H1 (cell line): ENCODE measurements around the gene GPR37. TPM values are rescaled to one million over a fixed set of nuclear protein-coding genes. Genes with fewer than 3 reads are reported as not detected.

Experiments
- CTCF ChIA-PET: fragments of 300-600 bp; sonication (Branson Sonifier 250); formaldehyde crosslinking; loops from one replicate; lab custom pipeline; 2021; ENCODE audit not compliant: partially characterized antibody; lab: Charles Lee
- POLR2A ChIA-PET: fragments of 300-600 bp; sonication (Branson Sonifier 250); formaldehyde crosslinking; loops from one replicate; lab custom pipeline; 2021; ENCODE audit warnings: inconsistent platforms; ENCODE audit not compliant: partially characterized antibody; lab: Charles Lee
- DNase-seq, 2 experiments: peaks; one replicate each; pipeline versions ENCODE4 v3.0.0 to v3.0.0-alpha.2; 2010 to 2022; ENCODE audit warnings: low spot score in 2 of 2, low read depth in 1 of 2, mixed read lengths in 1 of 2
- FAIRE-seq: peaks from 2 replicates; lab custom pipeline; 2011; peaks lifted over from hg19 to GRCh38; lab: Jason Lieb, UNC
- H2AFZ ChIP-seq: 2 replicates; pipeline ENCODE4 v1.8.1; 2012; ENCODE audit warnings: low read length, inconsistent platforms
- H2AK5ac ChIP-seq: 2 replicates; pipeline ENCODE4 v1.6.1; 2013; ENCODE audit warnings: low read depth, low read length
- H2BK120ac ChIP-seq: replicated peaks from 2 replicates; pipeline ENCODE3; 2013; ENCODE audit warnings: low read depth, low read length, inconsistent platforms
- H2BK12ac ChIP-seq: 2 replicates; pipeline ENCODE4 v1.6.1; 2013; ENCODE audit warnings: low read depth, low read length
- H2BK15ac ChIP-seq: 2 replicates; pipeline ENCODE4 v1.6.1; 2013; ENCODE audit warnings: low read length
- H2BK20ac ChIP-seq: 2 replicates; pipeline ENCODE4 v1.6.1; 2013; ENCODE audit warnings: low read length
- H2BK5ac ChIP-seq: 2 replicates; pipeline ENCODE4 v1.6.1; 2013; ENCODE audit warnings: low read depth, low read length
- H3K14ac ChIP-seq: 2 replicates; pipeline ENCODE4 v1.6.1; 2013; ENCODE audit warnings: inconsistent platforms; ENCODE audit not compliant: insufficient read length
- H3K18ac ChIP-seq: 2 replicates; pipeline ENCODE4 v1.6.1; 2013; ENCODE audit warnings: low read length; ENCODE audit errors: extremely low read depth
- H3K23ac ChIP-seq: 2 replicates; pipeline ENCODE4 v1.6.1; 2013; ENCODE audit warnings: inconsistent platforms; ENCODE audit not compliant: insufficient read length
- H3K23me2 ChIP-seq: 2 replicates; pipeline ENCODE4 v1.6.1; 2013; ENCODE audit warnings: low read depth, low read length
- H3K27ac ChIP-seq: 2 replicates; pipeline ENCODE4 v1.6.1; 2011; ENCODE audit warnings: low read depth, low read length, inconsistent platforms
- H3K27me3 ChIP-seq, 4 experiments: replicated peaks in 1 of 4; 1 replicate in 1 of 4; 2 replicates in 3 of 4; pipeline versions ENCODE4 v1.6.1 to v1.8.1; 2011 to 2013; ENCODE audit warnings: low read length in 3 of 4, mild to moderate bottlenecking in 3 of 4, inconsistent platforms in 2 of 4, mixed read lengths in 2 of 4, moderate library complexity in 1 of 4; ENCODE audit not compliant: control insufficient read depth in 3 of 4, insufficient read depth in 3 of 4; ENCODE audit errors: extremely low read depth in 1 of 4
- H3K36me3 ChIP-seq, 4 experiments: 2 replicates each; pipeline versions ENCODE4 v1.6.1 to v1.8.1; 2011 to 2013; ENCODE audit warnings: mild to moderate bottlenecking in 4 of 4, low read length in 3 of 4, moderate library complexity in 2 of 4, control low read depth in 1 of 4, inconsistent platforms in 1 of 4; ENCODE audit not compliant: insufficient read depth in 4 of 4, control insufficient read depth in 2 of 4
- H3K4ac ChIP-seq: replicated peaks from 2 replicates; pipeline ENCODE3; 2013; ENCODE audit warnings: low read length, low read depth, mixed read lengths, inconsistent platforms; ENCODE audit not compliant: insufficient read length
- H3K4me1 ChIP-seq, 4 experiments: replicated peaks in 1 of 4; 1 replicate in 1 of 4; 2 replicates in 3 of 4; pipeline versions ENCODE4 v1.6.1 to v1.8.1; 2011 to 2013; ENCODE audit warnings: low read length in 3 of 4, inconsistent platforms in 2 of 4, mixed read lengths in 1 of 4; ENCODE audit not compliant: insufficient read depth in 4 of 4, control insufficient read depth in 3 of 4
- H3K4me2 ChIP-seq, 2 experiments: 2 replicates each; pipeline versions ENCODE4 v1.6.1 to v1.8.1; 2011 to 2013; ENCODE audit warnings: low read depth in 2 of 2, low read length in 2 of 2, control low read depth in 1 of 2, inconsistent platforms in 1 of 2, mild to moderate bottlenecking in 1 of 2; ENCODE audit not compliant: insufficient read depth in 1 of 2
- H3K4me3 ChIP-seq, 4 experiments: fragments of 200-600, 300-600 bp in 1 of 4; sonication (generic), shearing (Covaris generic), sonication (Bioruptor Twin) in 1 of 4; 2 replicates each; pipeline versions ENCODE4 v1.5.1 to v1.8.1; 2011 to 2016; ENCODE audit warnings: low read length in 4 of 4, low read depth in 3 of 4, control low read depth in 2 of 4, inconsistent platforms in 2 of 4, mild to moderate bottlenecking in 2 of 4, mixed read lengths in 1 of 4, moderate library complexity in 1 of 4; ENCODE audit not compliant: insufficient read depth in 2 of 4; ENCODE audit errors: extremely low read depth in 1 of 4
- H3K56ac ChIP-seq: replicated peaks from 2 replicates; pipeline ENCODE3; 2013; ENCODE audit warnings: low read depth, mild to moderate bottlenecking, mixed read lengths, low read length, inconsistent platforms; ENCODE audit not compliant: insufficient read length
- H3K79me1 ChIP-seq: 2 replicates; pipeline ENCODE4 v1.6.1; 2013; ENCODE audit warnings: low read depth, low read length, control low read depth
- H3K79me2 ChIP-seq, 2 experiments: 2 replicates each; pipeline versions ENCODE4 v1.6.1 to v1.8.1; 2012 to 2013; ENCODE audit warnings: low read length in 2 of 2, mild to moderate bottlenecking in 2 of 2, inconsistent platforms in 1 of 2; ENCODE audit not compliant: insufficient read depth in 2 of 2, control insufficient read depth in 1 of 2
- H3K9ac ChIP-seq, 4 experiments: replicated peaks in 1 of 4; 1 replicate in 1 of 4; 2 replicates in 3 of 4; pipeline versions ENCODE4 v1.6.1 to v1.8.1; 2011 to 2013; ENCODE audit warnings: low read depth in 3 of 4, low read length in 3 of 4, control low read depth in 2 of 4, mild to moderate bottlenecking in 2 of 4, moderate library complexity in 2 of 4, inconsistent platforms in 1 of 4; ENCODE audit errors: extremely low read depth in 1 of 4
- H3K9me3 ChIP-seq, 2 experiments: 2 replicates each; pipeline versions ENCODE4 v1.6.1 to v1.8.1; 2012 to 2013; ENCODE audit warnings: mild to moderate bottlenecking in 2 of 2, moderate library complexity in 2 of 2, control low read depth in 1 of 2, inconsistent platforms in 1 of 2, low read depth in 1 of 2, low read length in 1 of 2, mixed read lengths in 1 of 2; ENCODE audit not compliant: insufficient read depth in 2 of 2
- H4K20me1 ChIP-seq, 2 experiments: replicated peaks in 1 of 2; 2 replicates each; pipeline versions ENCODE3 to v1.8.1; 2011 to 2013; ENCODE audit warnings: inconsistent platforms in 2 of 2, low read length in 2 of 2, mild to moderate bottlenecking in 1 of 2; ENCODE audit not compliant: insufficient read depth in 2 of 2, control insufficient read depth in 1 of 2
- H4K5ac ChIP-seq: 2 replicates; pipeline ENCODE4 v1.6.1; 2013; ENCODE audit warnings: low read length, low read depth, mixed read lengths, inconsistent platforms; ENCODE audit not compliant: insufficient read length
- H4K8ac ChIP-seq: 2 replicates; pipeline ENCODE4 v1.8.0; 2013; ENCODE audit warnings: mild to moderate bottlenecking, moderate library complexity, low read length, inconsistent platforms; ENCODE audit not compliant: insufficient read depth; ENCODE audit errors: extremely low read depth
- H4K91ac ChIP-seq: replicated peaks from 2 replicates; pipeline ENCODE3; 2013; ENCODE audit warnings: low read length, mixed read lengths, inconsistent platforms; ENCODE audit not compliant: insufficient read length
- CHD2 ChIP-seq: IDR thresholded peaks from 2 replicates; pipeline ENCODE4 v1.6.1; 2012; ENCODE audit warnings: low read length, improper control_type of control experiment
- EP300 ChIP-seq, 2 experiments: IDR thresholded peaks; 1 replicate in 1 of 2; 2 replicates in 1 of 2; pipeline ENCODE4 v1.6.1; 2011 to 2012; ENCODE audit warnings: low read depth in 2 of 2, low read length in 2 of 2, mild to moderate bottlenecking in 2 of 2, borderline replicate concordance in 1 of 2, inconsistent platforms in 1 of 2, moderate library complexity in 1 of 2
- HDAC6 ChIP-seq: IDR thresholded peaks from one replicate; pipeline ENCODE4 v1.7.1; 2012; ENCODE audit warnings: low read depth, mild to moderate bottlenecking, inconsistent platforms, low read length, moderate library complexity
- JUN ChIP-seq: IDR thresholded peaks from 2 replicates; pipeline ENCODE4 v1.6.1; 2011; ENCODE audit warnings: low read depth, mild to moderate bottlenecking, improper control_type of control experiment, low read length
- RAD21 ChIP-seq, 2 experiments: IDR thresholded peaks in 1 of 2; conservative IDR thresholded peaks in 1 of 2; 2 replicates each; pipeline ENCODE4 v1.6.1; 2011; ENCODE audit warnings: low read depth in 2 of 2, low read length in 2 of 2, improper control_type of control experiment in 1 of 2, inconsistent platforms in 1 of 2, mild to moderate bottlenecking in 1 of 2, moderate library complexity in 1 of 2
- RXRA ChIP-seq: IDR thresholded peaks from 2 replicates; pipeline ENCODE4 v1.6.1; 2011; ENCODE audit warnings: low read depth, mild to moderate bottlenecking, low read length, moderate library complexity; ENCODE audit not compliant: insufficient read depth
- SIN3A ChIP-seq, 2 experiments: IDR thresholded peaks in 1 of 2; conservative IDR thresholded peaks in 1 of 2; 2 replicates each; pipeline ENCODE4 v1.6.1; 2011 to 2012; ENCODE audit warnings: low read length in 2 of 2, improper control_type of control experiment in 1 of 2, low read depth in 1 of 2, mild to moderate bottlenecking in 1 of 2
- SP4 ChIP-seq: IDR thresholded peaks from 2 replicates; pipeline ENCODE4 v1.6.1; 2012; ENCODE audit warnings: low read length, inconsistent platforms
- SRF ChIP-seq: IDR thresholded peaks from 2 replicates; pipeline ENCODE4 v1.6.1; 2011; ENCODE audit warnings: mild to moderate bottlenecking, low read depth, low read length, moderate library complexity
- TEAD4 ChIP-seq: IDR thresholded peaks from 2 replicates; pipeline ENCODE4 v1.6.1; 2012; ENCODE audit warnings: low read depth, low read length, inconsistent platforms, mixed read lengths
- WGBS, 2 experiments: shearing (Covaris generic) in 1 of 2; methylation state at CpG; one replicate each; pipeline versions ENCODE4 v1.1.6 to v1.1.7; 2013 to 2015; ENCODE audit warnings: low lambda C conversion rate in 2 of 2, mixed read lengths in 2 of 2, inconsistent platforms in 1 of 2, low coverage in 1 of 2, missing lambda C conversion rate in 1 of 2; ENCODE audit not compliant: insufficient replicate concordance in 2 of 2, insufficient coverage in 1 of 2, insufficient read length in 1 of 2; ENCODE audit errors: extremely low coverage in 1 of 2, missing lambda C conversion rate in 1 of 2; 5-methylcytosine and 5-hydroxymethylcytosine counted together
- polyA plus RNA-seq, 7 experiments: library from polyadenylated mRNA; depleted of rRNA in 3 of 7; stranded (reverse) in 5 of 7; unstranded in 2 of 7; fragments of >200 nt in 5 of 7; fragments of 200-250 nt in 2 of 7; gene quantifications; 1 replicate in 5 of 7; 2 replicates in 1 of 7; 4 replicates in 1 of 7; pipeline versions ENCODE4 v1.2.1 to v1.2.3, GENCODE V29; 2011 to 2013; ENCODE audit warnings: missing spikeins in 2 of 7, mixed read lengths in 2 of 7
- total RNA-seq: library from RNA; stranded (reverse); fragmentation: NEBNext Ultra II Directional; extraction: Animal tissue kit (Norgen Biotek cat#: 25700); gene quantifications from 2 replicates; pipeline ENCODE4 v1.2.1, GENCODE V29; 2021
- TF ChIP-seq, protein P1 (sequence below), 3 experiments: IDR thresholded peaks; 1 replicate in 2 of 3; 2 replicates in 1 of 3; pipeline versions ENCODE4 v1.5.1 to v1.6.1; 2011; ENCODE audit warnings: low read length in 3 of 3, mild to moderate bottlenecking in 3 of 3, inconsistent platforms in 2 of 3, low read depth in 1 of 3, moderate library complexity in 1 of 3; ENCODE audit not compliant: insufficient read depth in 1 of 3; ENCODE audit errors: control extremely low read depth in 1 of 3

GPR37 gene
- total and polyA plus RNA-seq, 2 of the 8 experiments (the other 6 are each of a cell fraction or from before 2014, with no cell fraction given): 1.5 to 17.4 TPM

DNA sequence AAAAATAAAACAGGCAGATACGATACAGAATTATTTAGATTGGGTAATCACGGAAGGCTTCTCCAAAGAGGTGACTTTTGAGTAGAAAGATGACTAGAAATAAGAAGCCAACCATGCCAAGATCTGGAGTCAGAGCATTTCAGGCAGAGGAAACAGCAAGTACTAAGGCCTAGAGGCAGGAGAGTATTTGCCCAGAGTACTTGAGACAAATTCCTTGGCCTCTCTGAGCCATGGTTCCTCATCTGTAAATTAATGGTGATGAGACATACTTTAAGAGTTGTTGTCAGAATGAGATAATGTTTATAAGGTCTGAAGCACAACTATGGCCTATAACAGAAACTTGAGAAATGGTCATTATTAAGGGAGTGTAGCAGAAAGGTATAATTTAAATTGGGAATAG is 15.8 kb upstream of the GPR37 start:
- H2BK12ac ChIP-seq: peak overlapping the region; percentile 99; the same call in 1 of the 2 replicates
- H3K23ac ChIP-seq: no peak overlapping the region
- DNase-seq: no peak
- H3K23me2 ChIP-seq: peaks cover 2% of the 10 kb centered on the region; the same call in 1 of the 2 replicates
- H2BK5ac ChIP-seq: peak overlapping the region; percentile 79; the same call in 1 of the 2 replicates
- H3K4me2 ChIP-seq: no peak overlapping the region
- H3K4ac ChIP-seq: no peak overlapping the region
- no peaks in the 10 kb centered on the region for H4K20me1 ChIP-seq
- peaks cover 0 to 8% (median 3%) of the 10 kb centered on the region in 4 experiments; a peak in 5 of 7 replicates for H3K4me1 ChIP-seq
- no peak overlapping the region for H3K9ac ChIP-seq
- H4K91ac ChIP-seq: no peak overlapping the region
- no peak overlapping the region for H2AK5ac ChIP-seq
- no peaks in the 10 kb centered on the region for H3K36me3 ChIP-seq
- H3K79me2 ChIP-seq: no peaks in the 10 kb centered on the region
- H3K27me3 ChIP-seq: no peaks in the 10 kb centered on the region
- no peak overlapping the region for H3K27ac ChIP-seq
- no peak overlapping the region for H3K4me3 ChIP-seq
- H3K56ac ChIP-seq: no peak overlapping the region
- H4K5ac ChIP-seq: no peak overlapping the region
- WGBS, 2 experiments: 88% methylated on average over 2 of the region's 2 CpGs; no CpG with 5 or more reads in 1 of the 2 experiments
- ChIA-PET CTCF (interaction anchor here (1.9 kb wide), 1 partner anchor 15 kb away, joined by 8 read pairs; the partner anchor contains the start of gene GPR37), POLR2A (no interaction called here)
- peak overlapping the region; percentile 36 for H2BK120ac ChIP-seq
- no peak overlapping the region for H3K18ac ChIP-seq
- FAIRE-seq: no peak
- H4K8ac ChIP-seq: no peak overlapping the region
- no peaks in the 10 kb centered on the region for H3K79me1 ChIP-seq
- H2AFZ ChIP-seq: no peak overlapping the region
- no peak overlapping the region for H2BK20ac ChIP-seq
- no peak overlapping the region for H2BK15ac ChIP-seq
- H3K14ac ChIP-seq: no peak overlapping the region
- H3K9me3 ChIP-seq: no peaks in the 10 kb centered on the region
- TF ChIP-seq RAD21 (IDR thresholded peaks at IDR 0.05 in 1 of 2, conservative IDR thresholded peaks at IDR 0.05 in 1 of 2; ENCODE audit: low read depth in 2 of 2, low read length in 2 of 2) (no peak), CHD2 (no peak), EP300 (IDR thresholded peaks at IDR 0.05; ENCODE audit: borderline replicate concordance in 1 of 2, low read depth in 2 of 2, low read length in 2 of 2) (no peak), SIN3A (conservative IDR thresholded peaks at IDR 0.05 in 1 of 2, IDR thresholded peaks at IDR 0.05 in 1 of 2; ENCODE audit: low read depth in 1 of 2, low read length in 2 of 2) (no peak), SRF (no peak), SP4 (no peak), HDAC6 (no peak), TEAD4 (no peak), RXRA (no peak), JUN (no peak)
- TF ChIP-seq, protein P1, sequence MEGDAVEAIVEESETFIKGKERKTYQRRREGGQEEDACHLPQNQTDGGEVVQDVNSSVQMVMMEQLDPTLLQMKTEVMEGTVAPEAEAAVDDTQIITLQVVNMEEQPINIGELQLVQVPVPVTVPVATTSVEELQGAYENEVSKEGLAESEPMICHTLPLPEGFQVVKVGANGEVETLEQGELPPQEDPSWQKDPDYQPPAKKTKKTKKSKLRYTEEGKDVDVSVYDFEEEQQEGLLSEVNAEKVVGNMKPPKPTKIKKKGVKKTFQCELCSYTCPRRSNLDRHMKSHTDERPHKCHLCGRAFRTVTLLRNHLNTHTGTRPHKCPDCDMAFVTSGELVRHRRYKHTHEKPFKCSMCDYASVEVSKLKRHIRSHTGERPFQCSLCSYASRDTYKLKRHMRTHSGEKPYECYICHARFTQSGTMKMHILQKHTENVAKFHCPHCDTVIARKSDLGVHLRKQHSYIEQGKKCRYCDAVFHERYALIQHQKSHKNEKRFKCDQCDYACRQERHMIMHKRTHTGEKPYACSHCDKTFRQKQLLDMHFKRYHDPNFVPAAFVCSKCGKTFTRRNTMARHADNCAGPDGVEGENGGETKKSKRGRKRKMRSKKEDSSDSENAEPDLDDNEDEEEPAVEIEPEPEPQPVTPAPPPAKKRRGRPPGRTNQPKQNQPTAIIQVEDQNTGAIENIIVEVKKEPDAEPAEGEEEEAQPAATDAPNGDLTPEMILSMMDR (IDR thresholded peaks at IDR 0.05; ENCODE audit: control extremely low read depth in 1 of 3, insufficient read depth in 1 of 3, low read depth in 1 of 3, low read length in 3 of 3): no peak
